HG03558 (cell line): ENCODE data around the gene CDK5R1.

Experiments
- ATAC-seq: cut with Tn5 transposase; IDR thresholded peaks from one replicate; pipeline ENCODE4 v1.9.1; 2021; ENCODE audit warnings: moderate number of reproducible peaks; ENCODE audit not compliant: unreplicated experiment; ENCODE audit errors: extremely low read depth

The CDK5R1 gene

GRCh38 chr17:32491371-32492263 lies 4.8 kb downstream of the CDK5R1 start:
- no peak for ATAC-seq

GRCh38 chr17:32492264-32492589 lies 5.4 kb downstream of the CDK5R1 start:
- no peak for ATAC-seq

- ATAC-seq = no peak
Observed at GRCh38 chr17:32492648-32493289, 6.0 kb downstream of the CDK5R1 start.

- ATAC-seq = no peak
Observed at GRCh38 chr17:32493571-32493970, 6.8 kb downstream of the CDK5R1 start.

- no peak for ATAC-seq
Observed at GRCh38 chr17:32493976-32494513, 7.3 kb downstream of the CDK5R1 start.

GRCh38 chr17:32494621-32495358 lies 8.0 kb downstream of the CDK5R1 start:
- no peak for ATAC-seq

GRCh38 chr17:32495359-32496231 lies 8.8 kb downstream of the CDK5R1 start:
- ATAC-seq = no peak

- no peak for ATAC-seq
Observed at GRCh38 chr17:32496395-32497073, 9.7 kb downstream of the CDK5R1 start.

- ATAC-seq = no peak
Observed at GRCh38 chr17:32497431-32498205, 10.8 kb downstream of the CDK5R1 start.

GRCh38 chr17:32498391-32498790 lies 11.6 kb downstream of the CDK5R1 start:
- no peak for ATAC-seq

- no peak for ATAC-seq
Observed at GRCh38 chr17:32502013-32502412, 15.2 kb downstream of the CDK5R1 start.

GRCh38 chr17:32502710-32503109 lies 15.9 kb downstream of the CDK5R1 start:
- no peak for ATAC-seq

- ATAC-seq = peak; percentile 82
Observed at GRCh38 chr17:32503251-32504165, 16.7 kb downstream of the CDK5R1 start.

- no peak for ATAC-seq
Observed at GRCh38 chr17:32504166-32504990, 17.6 kb downstream of the CDK5R1 start.

- ATAC-seq = no peak
Observed at GRCh38 chr17:32508926-32509325, 22.1 kb downstream of the CDK5R1 start.

GRCh38 chr17:32510466-32510865 lies 23.7 kb downstream of the CDK5R1 start:
- ATAC-seq = no peak

GRCh38 chr17:32512328-32512727 lies 25.5 kb downstream of the CDK5R1 start:
- ATAC-seq = no peak
